Measurements from ENCODE around the gene ABI1.
"Not testable (repeated sequence)": the region's sequence is repeated elsewhere in the genome, so short reads cannot be mapped to it uniquely, and the experiment has no call there.

Gene ABI1

GRCh38 chr10:26804418-26805393, 56.1 kb downstream of the ABI1 start:
- no peak for DNase-seq

DNA sequence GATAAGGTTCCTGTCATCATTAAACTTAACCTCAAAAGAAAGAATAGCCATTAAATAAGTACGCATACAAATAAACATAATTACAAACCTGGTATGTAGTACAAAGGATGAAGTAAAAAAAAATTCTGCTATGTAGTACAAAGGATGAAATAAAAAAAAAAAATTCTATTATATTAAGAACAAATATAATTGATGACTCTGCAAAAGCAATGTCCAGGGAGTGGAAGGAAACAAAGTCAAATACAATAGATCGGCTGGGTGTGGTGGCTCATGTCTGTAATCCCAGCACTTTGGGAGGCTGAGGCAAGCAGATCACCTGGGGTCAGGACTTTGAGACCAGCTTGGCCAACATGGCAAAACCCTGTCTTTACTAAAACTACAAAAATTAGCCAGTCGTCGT, 56.9 kb downstream of the ABI1 start:
- no peak for DNase-seq

GRCh38 chr10:26802527-26802926, 58.2 kb downstream of the ABI1 start:
- DNase-seq = no peak

DNA sequence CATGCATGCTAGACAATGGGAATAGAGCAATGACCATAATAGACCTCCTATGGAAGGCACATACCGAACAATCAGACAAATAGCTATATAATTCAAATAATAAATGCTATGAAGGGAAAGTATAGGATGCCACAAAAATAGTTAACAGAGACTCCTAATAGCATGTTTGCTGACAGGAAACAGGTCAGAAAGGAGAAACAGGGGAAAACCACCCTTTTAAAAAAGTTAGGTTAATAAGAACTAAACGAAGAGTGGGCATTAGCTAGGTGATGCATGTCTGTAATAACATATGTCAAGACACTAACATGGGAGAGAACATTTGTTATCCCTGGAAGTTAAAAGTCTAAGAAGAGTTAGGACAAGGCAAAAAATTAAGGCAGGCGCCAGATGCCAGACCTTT, 58.9 kb downstream of the ABI1 start:
- DNase-seq = no peak

- DNase-seq = no peak
Observed at GRCh38 chr10:26801274-26801673, 59.5 kb downstream of the ABI1 start.

- no peak for DNase-seq
Observed at GRCh38 chr10:26800468-26800867, 60.3 kb downstream of the ABI1 start.

DNA sequence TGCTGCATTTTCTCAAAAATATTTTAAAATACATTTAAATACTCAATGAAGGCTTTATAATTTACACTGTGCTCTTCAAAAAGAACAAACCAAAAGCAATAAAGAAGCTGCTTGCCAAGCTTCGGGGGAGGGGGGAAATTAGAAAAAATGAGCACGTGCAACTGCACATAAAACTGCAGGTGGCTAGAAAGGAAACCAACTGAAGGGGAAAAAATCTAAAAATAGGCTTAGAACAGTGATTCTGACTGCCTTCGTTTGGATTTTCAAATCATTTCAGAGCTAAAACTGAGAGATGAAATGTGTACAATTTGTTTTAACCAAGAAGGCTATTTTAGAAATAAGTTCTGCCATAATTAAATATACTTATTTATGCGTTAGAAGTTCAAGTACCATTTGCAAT, 61.4 kb downstream of the ABI1 start:
- DNase-seq = no peak

DNA sequence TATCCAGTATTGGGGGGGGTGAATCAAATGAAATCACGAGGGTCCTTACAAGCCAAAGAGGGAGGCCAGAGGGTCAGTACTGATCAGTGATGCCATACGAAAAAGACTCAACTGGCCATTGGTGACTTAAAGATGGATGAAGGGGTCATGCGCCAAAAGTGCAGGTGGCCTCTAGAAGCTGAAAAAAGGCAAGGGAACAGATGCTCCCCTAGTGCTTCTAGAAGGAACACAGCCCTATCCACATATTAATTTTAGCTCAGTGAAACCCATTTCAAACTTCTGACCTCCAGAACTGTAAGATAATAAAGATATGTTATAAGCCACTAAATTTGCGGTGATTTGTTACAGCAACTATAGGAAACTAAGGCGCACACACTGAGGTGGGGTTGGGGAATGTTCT, 62.5 kb downstream of the ABI1 start:
- DNase-seq = no peak

DNA sequence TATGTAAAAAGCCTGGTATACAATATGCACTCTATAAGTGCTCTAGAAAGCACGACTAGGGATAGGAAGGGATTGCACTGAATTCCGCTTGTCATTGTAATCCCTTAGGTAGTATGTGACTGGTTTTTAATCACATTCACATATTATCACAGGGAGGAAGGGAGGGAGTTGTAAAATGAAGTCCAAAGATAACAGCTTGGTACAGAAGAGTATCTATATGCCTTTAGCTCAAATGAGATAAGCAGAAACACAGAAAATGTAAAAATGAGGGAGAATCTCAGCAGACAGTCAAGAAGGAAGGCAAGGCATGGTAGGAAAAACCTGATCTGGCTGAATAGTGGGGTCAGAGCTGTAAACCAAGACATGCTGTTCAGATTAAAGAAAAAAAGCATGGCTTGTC, 63.4 kb downstream of the ABI1 start:
- DNase-seq = no peak

GRCh38 chr10:26792758-26793495, 67.8 kb downstream of the ABI1 start:
- no peak for DNase-seq

DNA sequence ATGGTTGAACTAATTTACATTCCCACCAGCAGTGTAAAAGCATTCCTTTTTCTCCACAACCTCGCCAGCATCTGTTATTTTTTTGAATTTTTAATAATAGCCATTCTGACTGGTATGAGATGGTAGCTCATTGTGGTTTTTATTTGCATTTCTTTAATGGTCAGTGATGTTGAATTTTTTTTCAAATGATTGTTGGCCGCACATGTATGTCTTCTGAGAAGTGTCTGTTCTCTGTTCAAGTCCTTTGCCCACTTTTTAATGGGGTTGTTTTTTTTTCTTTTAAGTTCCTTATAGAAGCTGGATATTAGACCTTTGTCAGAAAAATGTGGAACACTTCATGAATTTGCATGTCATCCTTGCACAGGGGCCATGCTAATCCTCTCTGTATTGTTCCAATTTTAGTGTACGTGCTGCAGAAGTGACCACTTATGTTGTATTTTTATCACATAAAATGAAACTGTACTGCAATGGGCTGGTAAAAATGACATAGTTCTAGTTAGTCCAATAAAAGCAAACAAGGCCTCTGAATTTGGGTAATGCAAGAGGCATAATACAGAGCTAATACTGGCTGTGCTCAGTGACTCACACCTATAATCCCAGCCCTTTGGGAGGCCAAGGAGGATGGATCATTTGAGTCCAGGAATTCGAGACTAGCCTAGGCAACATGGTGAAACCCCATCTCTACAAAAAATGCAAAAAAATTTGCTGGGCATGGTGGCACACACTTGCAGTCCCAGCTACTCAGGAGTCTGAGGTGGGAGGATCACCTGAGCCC, 70.3 kb downstream of the ABI1 start:
- DNase-seq = no peak

DNA sequence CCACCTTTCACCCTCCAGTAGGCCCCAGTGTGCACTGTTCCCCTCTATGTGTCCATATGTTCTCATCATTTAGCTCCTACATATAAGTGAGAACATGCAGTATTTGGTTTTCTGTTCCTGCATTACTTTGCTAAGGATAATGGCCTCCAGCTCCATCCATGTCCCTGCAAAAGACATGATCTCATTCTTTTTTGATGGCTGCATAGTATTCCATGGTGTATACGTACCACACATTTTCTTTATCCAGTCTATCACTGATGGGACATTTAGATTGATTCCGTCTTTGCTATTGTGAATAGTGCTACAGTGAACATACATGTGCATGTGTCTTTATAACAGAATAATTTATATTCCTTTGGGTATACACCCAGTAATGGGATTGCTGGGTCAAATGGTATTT, 71.0 kb downstream of the ABI1 start:
- not testable (repeated sequence) for DNase-seq

- DNase-seq = no peak
Observed at GRCh38 chr10:26787362-26787761, 73.4 kb downstream of the ABI1 start.

DNA sequence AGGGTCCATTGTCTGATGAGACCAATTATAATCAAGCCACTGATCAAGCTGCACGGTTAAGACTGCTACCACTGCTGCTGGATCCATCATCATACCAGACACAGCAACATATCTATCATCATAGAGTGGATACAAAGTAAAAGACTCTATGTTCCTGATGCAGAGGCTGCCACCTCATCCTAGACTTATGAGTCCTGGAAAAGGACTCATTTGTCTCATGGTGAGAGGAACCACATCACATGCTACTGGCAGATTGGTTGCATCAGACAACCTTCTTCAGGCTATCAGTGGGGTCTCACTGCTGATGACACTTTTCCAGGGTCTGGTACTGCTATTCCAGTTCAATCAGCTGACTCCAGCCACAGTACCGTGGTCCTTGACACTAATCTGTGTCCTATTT, 79.0 kb downstream of the ABI1 start:
- DNase-seq = no peak

GRCh38 chr10:26780793-26781601, 79.8 kb downstream of the ABI1 start:
- no peak for DNase-seq

- DNase-seq = no peak
Observed at GRCh38 chr10:26780106-26780792, 80.5 kb downstream of the ABI1 start.

GRCh38 chr10:26779176-26779860, 81.4 kb downstream of the ABI1 start:
- no peak for DNase-seq

GRCh38 chr10:26777686-26778085, 83.1 kb downstream of the ABI1 start:
- DNase-seq = no peak

DNA sequence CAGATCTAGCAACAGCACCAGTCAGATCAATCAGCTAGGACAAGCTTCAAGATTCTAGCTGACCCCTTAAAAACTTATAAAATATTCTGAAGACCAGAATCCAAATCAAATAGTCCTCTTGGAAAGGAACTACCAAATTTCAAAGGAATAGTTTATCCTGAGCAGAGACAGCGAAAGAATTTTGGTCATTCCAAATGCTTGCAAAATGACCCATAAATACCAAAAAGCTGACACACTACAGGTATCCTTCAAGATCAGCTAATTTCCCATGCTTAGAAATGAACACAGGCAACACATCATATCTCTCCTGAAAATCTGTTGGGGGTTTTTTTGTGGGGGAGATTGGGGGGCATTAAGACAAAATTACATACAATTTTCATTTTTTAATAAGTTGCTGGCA, 84.5 kb downstream of the ABI1 start:
- DNase-seq = no peak

DNA sequence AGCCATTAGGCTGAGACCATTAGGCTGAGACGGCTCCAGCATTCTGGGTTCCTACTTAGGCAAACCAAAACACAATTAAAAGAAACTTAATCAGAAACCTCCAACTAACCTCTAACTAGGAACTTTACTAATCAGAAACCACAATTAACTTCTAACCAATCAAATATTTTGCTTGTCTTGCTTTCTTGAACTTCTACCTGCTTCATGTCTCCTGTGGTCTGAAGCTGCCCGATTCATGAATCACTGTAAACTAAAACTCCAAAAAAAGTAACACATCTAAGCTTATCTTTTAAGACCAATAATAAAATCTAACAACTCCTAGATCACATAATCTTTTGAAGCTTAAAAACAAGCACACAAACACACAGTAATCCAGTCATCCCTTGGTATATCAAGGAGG, 87.1 kb downstream of the ABI1 start:
- DNase-seq = no peak

DNA sequence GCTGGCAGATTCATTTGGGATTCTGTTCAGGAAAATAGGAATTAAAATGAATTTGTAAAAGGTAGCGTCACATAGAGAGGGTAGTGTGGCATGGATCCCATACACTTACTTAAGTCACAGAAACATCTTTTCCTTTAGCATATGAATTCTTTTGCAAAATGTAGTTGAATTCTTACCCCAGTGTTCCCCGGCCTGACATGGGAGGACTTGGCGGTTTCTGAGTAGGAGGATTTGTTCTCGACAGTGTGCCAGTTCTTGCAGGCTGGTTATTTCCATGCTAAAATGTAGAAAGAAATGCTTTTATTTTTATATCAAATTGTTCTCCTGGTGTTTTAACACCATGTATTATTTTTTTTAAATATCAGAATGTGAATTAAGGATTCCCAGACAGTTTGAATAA, 90.7 kb downstream of the ABI1 start:
- no peak for DNase-seq

All from activated CD4-positive, CD25-positive, alpha-beta regulatory T cell treated with anti-CD3 and anti-CD28 coated beads, Interleukin-2, amount 50 U/mL, for 72 hours (primary cell).